ENCODE measurements around the gene HTR3E.

HTR3E gene

GRCh38 chr3:184078851-184079250 is 18.0 kb upstream of the HTR3E start:
- no peaks in the 10 kb centered on the region for H3K27me3 ChIP-seq (replicated peaks; ENCODE audit: insufficient read depth, low read length)
- H3K9me2 ChIP-seq (replicated peaks; ENCODE audit: insufficient read depth, low read length) = no peaks in the 10 kb centered on the region
- H3K4me3 ChIP-seq (ENCODE audit: low read length) = no peak overlapping the region
- no peak for DNase-seq
- H2AFZ ChIP-seq (ENCODE audit: low read length) = no peak overlapping the region
- no peak overlapping the region for H3K27ac ChIP-seq (ENCODE audit: low read length)
- no peaks in the 10 kb centered on the region for H3K4me1 ChIP-seq (ENCODE audit: low read length)
- H3F3A ChIP-seq (ENCODE audit: insufficient read depth, low read length) = no peaks in the 10 kb centered on the region
- H3K9ac ChIP-seq (ENCODE audit: low read length) = no peak overlapping the region
- H4K20me1 ChIP-seq (ENCODE audit: insufficient read depth, low read length) = no peaks in the 10 kb centered on the region
- H3K4me2 ChIP-seq (ENCODE audit: low read depth, low read length) = no peak overlapping the region
- no peaks in the 10 kb centered on the region for H3K79me2 ChIP-seq (ENCODE audit: low read length)
- TF ChIP-seq EZH2 (optimal IDR thresholded peaks at IDR 0.05; ENCODE audit: low read depth, low read length) = no peak
- TF ChIP-seq EZH2phosphoT487 (IDR thresholded peaks at IDR 0.05; ENCODE audit: low read length) = no peak
- no peak for TF ChIP-seq CTCF (IDR thresholded peaks at IDR 0.05; ENCODE audit: low read length)
- no peaks in the 10 kb centered on the region for H3K9me3 ChIP-seq (replicated peaks; ENCODE audit: insufficient read depth, low read length)
- H3K36me3 ChIP-seq (replicated peaks; ENCODE audit: insufficient read depth, low read length) = no peaks in the 10 kb centered on the region

GRCh38 chr3:184081116-184081830 is 15.6 kb upstream of the HTR3E start:
- no peak for TF ChIP-seq EZH2phosphoT487 (IDR thresholded peaks at IDR 0.05; ENCODE audit: low read length)
- no peaks in the 10 kb centered on the region for H3K9me3 ChIP-seq (replicated peaks; ENCODE audit: insufficient read depth, low read length)
- no peaks in the 10 kb centered on the region for H3F3A ChIP-seq (ENCODE audit: insufficient read depth, low read length)
- no peaks in the 10 kb centered on the region for H4K20me1 ChIP-seq (ENCODE audit: insufficient read depth, low read length)
- no peak overlapping the region for H3K9ac ChIP-seq (ENCODE audit: low read length)
- no peaks in the 10 kb centered on the region for H3K79me2 ChIP-seq (ENCODE audit: low read length)
- H3K4me2 ChIP-seq (ENCODE audit: low read depth, low read length) = no peak overlapping the region
- H3K9me2 ChIP-seq (replicated peaks; ENCODE audit: insufficient read depth, low read length) = no peaks in the 10 kb centered on the region
- no peak overlapping the region for H3K4me3 ChIP-seq (ENCODE audit: low read length)
- H2AFZ ChIP-seq (ENCODE audit: low read length) = no peak overlapping the region
- no peak for DNase-seq
- no peaks in the 10 kb centered on the region for H3K27me3 ChIP-seq (replicated peaks; ENCODE audit: insufficient read depth, low read length)
- peaks cover 8% of the 10 kb centered on the region for H3K4me1 ChIP-seq (ENCODE audit: low read length)
- no peak overlapping the region for H3K27ac ChIP-seq (ENCODE audit: low read length)
- no peaks in the 10 kb centered on the region for H3K36me3 ChIP-seq (replicated peaks; ENCODE audit: insufficient read depth, low read length)

DNA sequence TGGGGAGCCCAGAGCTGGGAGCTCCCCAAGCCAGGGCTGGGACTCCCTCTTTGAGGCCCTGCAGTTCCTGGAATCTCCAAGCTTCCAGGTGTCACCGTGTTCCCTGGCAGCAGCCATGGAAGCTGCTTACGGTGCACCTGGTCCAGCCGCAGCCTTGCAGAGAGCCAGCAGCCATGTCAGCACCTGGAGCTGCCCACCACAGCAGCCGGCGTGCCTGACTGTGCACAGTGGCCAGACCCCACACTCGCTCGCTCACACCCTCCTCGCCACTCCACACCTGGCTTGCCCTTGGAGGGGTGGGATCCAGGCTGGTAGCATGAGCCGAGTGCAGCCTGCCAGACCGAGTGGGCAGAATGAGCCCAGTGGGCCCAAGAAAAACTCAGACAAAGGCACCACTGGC is 14.8 kb upstream of the HTR3E start:
- H3K4me1 ChIP-seq (ENCODE audit: low read length) = peaks cover 8% of the 10 kb centered on the region
- H4K20me1 ChIP-seq (ENCODE audit: insufficient read depth, low read length) = no peaks in the 10 kb centered on the region
- H3K9ac ChIP-seq (ENCODE audit: low read length) = no peak overlapping the region
- H3K27ac ChIP-seq (ENCODE audit: low read length) = no peak overlapping the region
- H3K79me2 ChIP-seq (ENCODE audit: low read length) = no peaks in the 10 kb centered on the region
- no peak overlapping the region for H3K4me3 ChIP-seq (ENCODE audit: low read length)
- TF ChIP-seq CTCF (IDR thresholded peaks at IDR 0.05; ENCODE audit: low read length) (no peak), EZH2phosphoT487 (IDR thresholded peaks at IDR 0.05; ENCODE audit: low read length) (no peak), EZH2 (optimal IDR thresholded peaks at IDR 0.05; ENCODE audit: low read depth, low read length) (no peak)
- DNase-seq = no peak
- H3K4me2 ChIP-seq (ENCODE audit: low read depth, low read length) = no peak overlapping the region
- no peaks in the 10 kb centered on the region for H3K27me3 ChIP-seq (replicated peaks; ENCODE audit: insufficient read depth, low read length)
- no peak overlapping the region for H2AFZ ChIP-seq (ENCODE audit: low read length)
- H3K9me3 ChIP-seq (replicated peaks; ENCODE audit: insufficient read depth, low read length) = no peaks in the 10 kb centered on the region
- no peaks in the 10 kb centered on the region for H3K36me3 ChIP-seq (replicated peaks; ENCODE audit: insufficient read depth, low read length)
- H3F3A ChIP-seq (ENCODE audit: insufficient read depth, low read length) = no peaks in the 10 kb centered on the region
- no peaks in the 10 kb centered on the region for H3K9me2 ChIP-seq (replicated peaks; ENCODE audit: insufficient read depth, low read length)

GRCh38 chr3:184082465-184082864 is 14.4 kb upstream of the HTR3E start:
- H3K4me1 ChIP-seq (ENCODE audit: low read length) = peaks cover 8% of the 10 kb centered on the region
- no peak overlapping the region for H3K4me3 ChIP-seq (ENCODE audit: low read length)
- no peaks in the 10 kb centered on the region for H3K9me3 ChIP-seq (replicated peaks; ENCODE audit: insufficient read depth, low read length)
- H3K79me2 ChIP-seq (ENCODE audit: low read length) = no peaks in the 10 kb centered on the region
- no peak overlapping the region for H3K9ac ChIP-seq (ENCODE audit: low read length)
- no peak overlapping the region for H2AFZ ChIP-seq (ENCODE audit: low read length)
- no peak for TF ChIP-seq EZH2phosphoT487 (IDR thresholded peaks at IDR 0.05; ENCODE audit: low read length)
- TF ChIP-seq CTCF (IDR thresholded peaks at IDR 0.05; ENCODE audit: low read length) = no peak
- TF ChIP-seq EZH2 (optimal IDR thresholded peaks at IDR 0.05; ENCODE audit: low read depth, low read length) = no peak
- H3K27ac ChIP-seq (ENCODE audit: low read length) = no peak overlapping the region
- H3K27me3 ChIP-seq (replicated peaks; ENCODE audit: insufficient read depth, low read length) = no peaks in the 10 kb centered on the region
- H3K4me2 ChIP-seq (ENCODE audit: low read depth, low read length) = no peak overlapping the region
- no peaks in the 10 kb centered on the region for H3K36me3 ChIP-seq (replicated peaks; ENCODE audit: insufficient read depth, low read length)
- no peaks in the 10 kb centered on the region for H3K9me2 ChIP-seq (replicated peaks; ENCODE audit: insufficient read depth, low read length)
- no peak for DNase-seq
- H4K20me1 ChIP-seq (ENCODE audit: insufficient read depth, low read length) = no peaks in the 10 kb centered on the region
- no peaks in the 10 kb centered on the region for H3F3A ChIP-seq (ENCODE audit: insufficient read depth, low read length)
